SHP77 (cell line): ENCODE measurements around the gene MDN1.
A peak's percentile ranks its signal among the peaks of the same experiment; 100 is the strongest.
"Not testable (repeated sequence)": the region's sequence is repeated elsewhere in the genome, so short reads cannot be mapped to it uniquely, and the experiment has no call there.

Experiments used
- DNase-seq, 2 experiments: peaks; one replicate each; lab custom pipeline; 2025; lab: John Stamatoyannopoulos, UW

The MDN1 gene

GRCh38 chr6:89657445-89658158 is 162.0 kb downstream of the MDN1 start:
- DNase-seq, result no peak

- no peak for DNase-seq
These were observed 164.5 kb downstream of the MDN1 start for GRCh38 chr6:89655122-89655521.

GRCh38 chr6:89650579-89650978 is 169.0 kb downstream of the MDN1 start:
- DNase-seq, result no peak

GRCh38 chr6:89649682-89650081 is 169.9 kb downstream of the MDN1 start:
- no peak for DNase-seq

GRCh38 chr6:89644864-89645263 is 174.7 kb downstream of the MDN1 start:
- no peak for DNase-seq

- DNase-seq, result no peak
These were observed 176.2 kb downstream of the MDN1 start for GRCh38 chr6:89643406-89643805.

- no peak for DNase-seq
These were observed 176.6 kb downstream of the MDN1 start for GRCh38 chr6:89642956-89643355.

- DNase-seq, result not testable (repeated sequence)
These were observed 178.0 kb downstream of the MDN1 start for GRCh38 chr6:89641581-89641980.

- DNase-seq, result no peak
These were observed 178.8 kb downstream of the MDN1 start for GRCh38 chr6:89640804-89641203.

- peak; percentile 86 to 90 for DNase-seq
These were observed 181.0 kb downstream of the MDN1 start, which contains the start of gene LYRM2 for GRCh38 chr6:89638320-89639195. TSS of gene LYRM2 (minus strand) at chr6:89638747. CDS start at chr6:89638716, 31 bp downstream.

- no peak for DNase-seq
These were observed 181.7 kb downstream of the MDN1 start for GRCh38 chr6:89637960-89638319.

- not testable (repeated sequence) for DNase-seq
These were observed 183.2 kb downstream of the MDN1 start for GRCh38 chr6:89636412-89636811.

- no peak for DNase-seq
These were observed 189.1 kb downstream of the MDN1 start for GRCh38 chr6:89630488-89630887.

- no peak for DNase-seq
These were observed 195.8 kb downstream of the MDN1 start for GRCh38 chr6:89623749-89624148.

GRCh38 chr6:89619567-89619966 is 200.0 kb downstream of the MDN1 start:
- DNase-seq, result no peak

- no peak for DNase-seq
These were observed 201.6 kb downstream of the MDN1 start for GRCh38 chr6:89618026-89618425.

- no peak for DNase-seq
These were observed 203.1 kb downstream of the MDN1 start for GRCh38 chr6:89616531-89616930.

GRCh38 chr6:89615882-89616281 is 203.7 kb downstream of the MDN1 start:
- no peak for DNase-seq

- no peak for DNase-seq
These were observed 205.8 kb downstream of the MDN1 start for GRCh38 chr6:89613790-89614189.

GRCh38 chr6:89612121-89612520 is 207.5 kb downstream of the MDN1 start:
- DNase-seq, result no peak

GRCh38 chr6:89611666-89612065 is 207.9 kb downstream of the MDN1 start:
- no peak for DNase-seq

GRCh38 chr6:89610149-89610642 is 209.4 kb downstream of the MDN1 start:
- DNase-seq, result peak; percentile 27 to 36

- no peak for DNase-seq
These were observed 213.7 kb downstream of the MDN1 start for GRCh38 chr6:89605861-89606260.
